GM12878 (cell line): Measurements from ENCODE around the gene SCGN. TPM values are rescaled to one million over a fixed set of nuclear protein-coding genes. Genes with fewer than 3 reads are reported as not detected.

ENCODE experiments used
- ATAC-seq: fragments of 200-7000 bp; cut with Tn5 transposase; 3 replicates; pipeline ENCODE4 v1.9.1; 2020; ENCODE audit warnings: mild to moderate bottlenecking, moderate library complexity
- BruUV-seq: library from RNA; stranded (reverse); fragments of 400-500 nt; replicated peaks from 2 replicates; lab custom pipeline; 2021; lab: Mats Ljungman, UMichigan
- CTCF ChIA-PET: fragments of 300-600 bp; sonication (Branson Sonifier 250); formaldehyde crosslinking; extraction: SDS; loops from one replicate; lab custom pipeline; 2021; ENCODE audit warnings: inconsistent platforms; lab: Yijun Ruan, JAX
- POLR2A ChIA-PET: fragments of 350-600 bp; formaldehyde crosslinking; extraction: SDS; loops from one replicate; lab custom pipeline; 2021; ENCODE audit warnings: inconsistent platforms; lab: Charles Lee
- RAD21 ChIA-PET: fragments of 300-600 bp; sonication (Branson Sonifier 250); formaldehyde crosslinking; loops from one replicate; lab custom pipeline; 2023; ENCODE audit warnings: antibody characterized with exemption; ENCODE audit not compliant: unreplicated experiment; lab: Charles Lee
- SMC1A ChIA-PET: fragments of 300-600 bp; sonication (Branson Sonifier 250); formaldehyde crosslinking; loops from one replicate; lab custom pipeline; 2023; ENCODE audit not compliant: unreplicated experiment, uncharacterized antibody; lab: Charles Lee
- DNase-seq: peaks from one replicate; pipeline ENCODE4 v3.0.0-alpha.2; 2011; ENCODE audit warnings: low read depth, low spot score
- FAIRE-seq: peaks from 3 replicates; lab custom pipeline; 2011; peaks lifted over from hg19 to GRCh38; lab: Jason Lieb, UNC
- H2AFZ ChIP-seq: 2 replicates; pipeline ENCODE4 v1.6.0; 2011; ENCODE audit warnings: low read depth, low read length, control low read depth; ENCODE audit not compliant: control insufficient read depth
- H3K27ac ChIP-seq: 2 replicates; pipeline ENCODE4 v1.5.1; 2011; ENCODE audit warnings: control low read depth; ENCODE audit not compliant: control insufficient read depth, insufficient read depth
- H3K27me3 ChIP-seq, 2 experiments: replicated peaks in 1 of 2; 2 replicates each; pipeline versions ENCODE4 v1.6.0 to v1.6.1; 2011; ENCODE audit warnings: low read length in 1 of 2; ENCODE audit not compliant: control insufficient read depth in 2 of 2, insufficient read depth in 2 of 2
- H3K36me3 ChIP-seq, 2 experiments: 2 replicates each; pipeline ENCODE4 v1.5.1; 2011; ENCODE audit warnings: low read length in 1 of 2; ENCODE audit not compliant: control insufficient read depth in 2 of 2, insufficient read depth in 2 of 2
- H3K4me1 ChIP-seq: 2 replicates; pipeline ENCODE4 v1.6.1; 2011; ENCODE audit warnings: mild to moderate bottlenecking, low read length, moderate library complexity, mixed read lengths; ENCODE audit not compliant: control insufficient read depth, insufficient read depth
- H3K4me2 ChIP-seq: 2 replicates; pipeline ENCODE4 v1.6.0; 2011; ENCODE audit warnings: control low read depth; ENCODE audit not compliant: control insufficient read depth, insufficient read depth
- H3K4me3 ChIP-seq: fragments of 200-600 bp; sonication (generic); 2 replicates; pipeline ENCODE4 v1.5.1; 2016
- H3K79me2 ChIP-seq: 2 replicates; pipeline ENCODE4 v1.6.0; 2011; ENCODE audit warnings: low read length; ENCODE audit not compliant: control insufficient read depth, insufficient read depth
- H3K9ac ChIP-seq: 2 replicates; pipeline ENCODE4 v1.8.0; 2011; ENCODE audit warnings: low read length, control low read depth, mixed read lengths; ENCODE audit not compliant: control insufficient read depth, insufficient read depth
- H3K9me3 ChIP-seq: replicated peaks from 3 replicates; pipeline ENCODE4 v1.5.1; 2011; ENCODE audit warnings: mild to moderate bottlenecking, low read length; ENCODE audit not compliant: control insufficient read depth, insufficient read depth
- H4K20me1 ChIP-seq: 2 replicates; pipeline ENCODE4 v1.6.0; 2011; ENCODE audit not compliant: control insufficient read depth, insufficient read depth
- HDAC2 ChIP-seq: fragments of 200-600 bp; sonication (generic); IDR thresholded peaks from 2 replicates; pipeline ENCODE4 v1.6.1; 2017
- IKZF2 ChIP-seq, 2 experiments: fragments of 450-650 bp; IDR thresholded peaks; 2 replicates each; pipeline ENCODE4 v1.6.1; 2017; ENCODE audit warnings: mild to moderate bottlenecking in 2 of 2, moderate library complexity in 2 of 2
- MEF2A ChIP-seq: IDR thresholded peaks from 2 replicates; pipeline ENCODE4 v1.6.1; 2011; ENCODE audit warnings: low read depth, mild to moderate bottlenecking, low read length, moderate library complexity; ENCODE audit not compliant: insufficient read depth
- NRF1 ChIP-seq: conservative IDR thresholded peaks from 2 replicates; pipeline ENCODE4 v1.6.1; 2011; ENCODE audit warnings: mild to moderate bottlenecking, low read depth, low read length, improper control_type of control experiment
- PAX8 ChIP-seq: fragments of 450-650 bp; IDR thresholded peaks from 2 replicates; pipeline ENCODE4 v1.6.1; 2017; ENCODE audit warnings: mild to moderate bottlenecking, moderate library complexity
- RBBP5 ChIP-seq: fragments of 200-600 bp; sonication (generic); conservative IDR thresholded peaks from 2 replicates; pipeline ENCODE4 v1.6.1; 2016
- SMAD5 ChIP-seq: IDR thresholded peaks from 2 replicates; pipeline ENCODE4 v1.6.1; 2016; ENCODE audit warnings: antibody characterized with exemption, low read depth
- SP1 ChIP-seq: IDR thresholded peaks from one replicate; pipeline ENCODE4 v1.6.1; 2011; ENCODE audit warnings: low read depth, low read length
- WGBS: methylation state at CpG from one replicate; pipeline ENCODE4 v1.1.6; 2016; ENCODE audit warnings: low lambda C conversion rate; ENCODE audit not compliant: insufficient replicate concordance, insufficient coverage; ENCODE audit errors: missing lambda C conversion rate; 5-methylcytosine and 5-hydroxymethylcytosine counted together
- in situ Hi-C: fragments of 300-500 bp; cut with MboI; formaldehyde crosslinking; loops from 9 replicates; pipeline ENCODE4 v1.14.3; 2018; ENCODE audit warnings: mixed read lengths
- intact Hi-C: fragments of 100-400 bp; cut with micrococcal nuclease; formaldehyde crosslinking; loops from one replicate; pipeline ENCODE4 v1.14.2; 2022; ENCODE audit not compliant: unreplicated experiment
- polyA plus RNA-seq, 11 experiments: library from polyadenylated mRNA; depleted of rRNA in 4 of 11; unstranded in 6 of 11; stranded (reverse) in 5 of 11; fragments of >200 nt; fragmentation: Nextera tagmentation in 4 of 11; fragmentation: Illumina TruSeq in 1 of 11; extraction: Ambion mirVana in 4 of 11; extraction: Trizol in 1 of 11; gene quantifications; 1 replicate in 1 of 11; 2 replicates in 10 of 11; pipeline versions ENCODE4 v1.2.1 to v1.2.3, GENCODE V29; 2011 to 2016; ENCODE audit warnings: inconsistent platforms in 2 of 11, missing spikeins in 2 of 11, low read depth in 1 of 11
- total RNA-seq, 4 experiments: library from RNA; depleted of rRNA in 3 of 4; stranded (reverse); fragments of >200 nt in 3 of 4; fragmentation: Illumina TruSeq in 1 of 4; extraction: Trizol in 1 of 4; gene quantifications; 2 replicates each; pipeline versions ENCODE4 v1.2.1 to v1.2.3, GENCODE V29; 2013 to 2021
- TF ChIP-seq, protein P1 (sequence below): IDR thresholded peaks from 2 replicates; pipeline ENCODE4 v1.6.1; 2011; ENCODE audit warnings: low read depth, low read length, improper control_type of control experiment, borderline replicate concordance
- TF ChIP-seq, protein P2 (sequence below): fragments of 450-650 bp; formaldehyde crosslinking; IDR thresholded peaks from 2 replicates; pipeline ENCODE4 v1.4.0; 2020; ENCODE audit warnings: mild to moderate bottlenecking, moderate library complexity
- TF ChIP-seq, protein P3 (sequence below): fragments of 450-650 bp; IDR thresholded peaks from 2 replicates; pipeline ENCODE4 v1.6.1; 2016; ENCODE audit warnings: mild to moderate bottlenecking
- TF ChIP-seq, protein P4 (sequence below): fragments of 450-650 bp; IDR thresholded peaks from 2 replicates; pipeline ENCODE4 v1.6.1; 2016; ENCODE audit warnings: mild to moderate bottlenecking

SCGN gene
- total and polyA plus RNA-seq, 10 of the 15 experiments (the other 5 are each of a cell fraction or from before 2014, with no cell fraction given), result not detected

DNA sequence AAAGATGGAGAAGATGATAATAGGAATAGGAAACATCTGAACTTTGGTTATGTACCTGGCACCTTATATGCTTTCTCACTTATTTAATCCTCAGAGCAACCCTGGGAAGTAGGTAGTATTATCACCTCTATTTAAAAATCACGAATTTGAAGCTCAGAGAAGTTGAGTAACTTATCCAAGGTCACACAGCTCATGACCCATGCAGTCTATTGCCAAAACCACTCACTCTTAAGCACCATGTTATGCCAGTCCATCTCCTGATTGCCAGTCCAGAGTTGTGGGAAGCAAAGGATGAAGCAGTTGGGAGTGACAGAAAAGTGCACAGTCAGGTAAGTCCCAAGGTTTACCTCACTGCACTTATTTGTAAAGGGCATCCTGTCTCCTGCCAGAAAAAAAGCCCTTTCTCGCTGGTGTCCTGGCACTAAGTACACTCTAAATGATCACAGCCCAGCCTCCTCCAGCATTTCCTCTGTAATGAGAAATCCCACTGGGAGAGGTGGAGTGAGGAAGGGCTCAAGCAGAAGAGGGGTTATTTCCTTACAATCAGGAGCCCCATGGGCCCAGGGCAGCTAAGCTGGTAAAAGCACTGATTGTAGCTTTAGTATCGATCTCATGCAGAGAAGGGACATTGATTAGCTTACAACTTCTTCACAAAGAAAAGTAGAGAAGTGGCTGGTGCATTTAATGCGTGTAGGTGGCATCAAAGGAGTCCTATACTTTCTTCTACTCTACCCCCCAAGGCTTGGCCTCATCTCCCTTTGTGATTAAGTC is 21.3 kb upstream of the SCGN start (continued):
- TF ChIP-seq, protein P1, sequence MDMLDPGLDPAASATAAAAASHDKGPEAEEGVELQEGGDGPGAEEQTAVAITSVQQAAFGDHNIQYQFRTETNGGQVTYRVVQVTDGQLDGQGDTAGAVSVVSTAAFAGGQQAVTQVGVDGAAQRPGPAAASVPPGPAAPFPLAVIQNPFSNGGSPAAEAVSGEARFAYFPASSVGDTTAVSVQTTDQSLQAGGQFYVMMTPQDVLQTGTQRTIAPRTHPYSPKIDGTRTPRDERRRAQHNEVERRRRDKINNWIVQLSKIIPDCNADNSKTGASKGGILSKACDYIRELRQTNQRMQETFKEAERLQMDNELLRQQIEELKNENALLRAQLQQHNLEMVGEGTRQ, result no peak
- no peak for TF ChIP-seq IKZF2 (IDR thresholded peaks at IDR 0.05)
- TF ChIP-seq, all 136 proteins: peak for 0

DNA sequence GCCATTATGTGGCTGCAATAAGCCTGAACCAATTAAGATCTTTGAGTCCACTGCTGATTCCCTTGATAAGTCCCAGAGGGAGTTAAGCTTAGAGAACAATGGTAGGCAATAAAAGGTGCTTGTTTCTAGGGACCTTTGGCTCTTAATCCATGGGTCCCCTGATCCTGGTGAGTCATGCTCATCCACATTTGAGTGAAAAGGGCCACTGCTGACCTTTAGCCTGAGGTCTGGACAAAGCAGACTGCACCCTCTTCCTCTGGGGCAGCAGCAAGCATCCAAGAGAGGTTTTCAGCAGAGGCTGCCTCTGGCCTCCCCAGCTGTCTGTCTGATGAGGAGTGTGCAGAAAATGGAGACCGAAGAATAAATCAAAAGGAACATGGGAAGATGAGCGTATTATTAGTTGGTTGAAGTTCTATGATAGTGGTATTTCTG is 16.1 kb upstream of the SCGN start:
- FAIRE-seq (no peak), DNase-seq (no peak), ATAC-seq (no peak)
- Histone ChIP-seq H2AFZ (no peak overlapping the region), H4K20me1 (no peaks in the 10 kb centered on the region), H3K4me1 (no peaks in the 10 kb centered on the region), H3K4me2 (no peak overlapping the region), H3K9ac (no peak overlapping the region), H3K79me2 (no peaks in the 10 kb centered on the region), H3K4me3 (no peak overlapping the region), H3K27ac (no peak overlapping the region), H3K27me3 (peaks cover 0 to 4% of the 10 kb centered on the region in 2 experiments; a peak in 2 of 4 replicates), H3K36me3 (no peaks in the 10 kb centered on the region), H3K9me3 (no peaks in the 10 kb centered on the region)
- in situ Hi-C loops, result no loop called here
- CTCF ChIA-PET, result no interaction called here
- no TSS peak for BruUV-seq
- 2% methylated on average over 2 of the region's 2 CpGs for whole genome bisulfite sequencing
- intact Hi-C loops, result no loop called here
- POLR2A ChIA-PET, result no interaction called here
- SMC1A ChIA-PET, result interaction anchor here (1.5 kb wide), 1 partner anchor 28 kb away, joined by 4 read pairs; no protein-coding TSS in a partner anchor
- RAD21 ChIA-PET, result no interaction called here
- TF ChIP-seq SP1, result no peak
- no peak for TF ChIP-seq SMAD5
- no peak for TF ChIP-seq PAX8
- TF ChIP-seq, protein P2, sequence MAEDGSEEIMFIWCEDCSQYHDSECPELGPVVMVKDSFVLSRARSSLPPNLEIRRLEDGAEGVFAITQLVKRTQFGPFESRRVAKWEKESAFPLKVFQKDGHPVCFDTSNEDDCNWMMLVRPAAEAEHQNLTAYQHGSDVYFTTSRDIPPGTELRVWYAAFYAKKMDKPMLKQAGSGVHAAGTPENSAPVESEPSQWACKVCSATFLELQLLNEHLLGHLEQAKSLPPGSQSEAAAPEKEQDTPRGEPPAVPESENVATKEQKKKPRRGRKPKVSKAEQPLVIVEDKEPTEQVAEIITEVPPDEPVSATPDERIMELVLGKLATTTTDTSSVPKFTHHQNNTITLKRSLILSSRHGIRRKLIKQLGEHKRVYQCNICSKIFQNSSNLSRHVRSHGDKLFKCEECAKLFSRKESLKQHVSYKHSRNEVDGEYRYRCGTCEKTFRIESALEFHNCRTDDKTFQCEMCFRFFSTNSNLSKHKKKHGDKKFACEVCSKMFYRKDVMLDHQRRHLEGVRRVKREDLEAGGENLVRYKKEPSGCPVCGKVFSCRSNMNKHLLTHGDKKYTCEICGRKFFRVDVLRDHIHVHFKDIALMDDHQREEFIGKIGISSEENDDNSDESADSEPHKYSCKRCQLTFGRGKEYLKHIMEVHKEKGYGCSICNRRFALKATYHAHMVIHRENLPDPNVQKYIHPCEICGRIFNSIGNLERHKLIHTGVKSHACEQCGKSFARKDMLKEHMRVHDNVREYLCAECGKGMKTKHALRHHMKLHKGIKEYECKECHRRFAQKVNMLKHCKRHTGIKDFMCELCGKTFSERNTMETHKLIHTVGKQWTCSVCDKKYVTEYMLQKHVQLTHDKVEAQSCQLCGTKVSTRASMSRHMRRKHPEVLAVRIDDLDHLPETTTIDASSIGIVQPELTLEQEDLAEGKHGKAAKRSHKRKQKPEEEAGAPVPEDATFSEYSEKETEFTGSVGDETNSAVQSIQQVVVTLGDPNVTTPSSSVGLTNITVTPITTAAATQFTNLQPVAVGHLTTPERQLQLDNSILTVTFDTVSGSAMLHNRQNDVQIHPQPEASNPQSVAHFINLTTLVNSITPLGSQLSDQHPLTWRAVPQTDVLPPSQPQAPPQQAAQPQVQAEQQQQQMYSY (CRISPR knock-in tag), result no peak
- TF ChIP-seq NRF1, result no peak
- TF ChIP-seq, protein P3, sequence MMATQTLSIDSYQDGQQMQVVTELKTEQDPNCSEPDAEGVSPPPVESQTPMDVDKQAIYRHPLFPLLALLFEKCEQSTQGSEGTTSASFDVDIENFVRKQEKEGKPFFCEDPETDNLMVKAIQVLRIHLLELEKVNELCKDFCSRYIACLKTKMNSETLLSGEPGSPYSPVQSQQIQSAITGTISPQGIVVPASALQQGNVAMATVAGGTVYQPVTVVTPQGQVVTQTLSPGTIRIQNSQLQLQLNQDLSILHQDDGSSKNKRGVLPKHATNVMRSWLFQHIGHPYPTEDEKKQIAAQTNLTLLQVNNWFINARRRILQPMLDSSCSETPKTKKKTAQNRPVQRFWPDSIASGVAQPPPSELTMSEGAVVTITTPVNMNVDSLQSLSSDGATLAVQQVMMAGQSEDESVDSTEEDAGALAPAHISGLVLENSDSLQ, result no peak
- TF ChIP-seq, protein P4, sequence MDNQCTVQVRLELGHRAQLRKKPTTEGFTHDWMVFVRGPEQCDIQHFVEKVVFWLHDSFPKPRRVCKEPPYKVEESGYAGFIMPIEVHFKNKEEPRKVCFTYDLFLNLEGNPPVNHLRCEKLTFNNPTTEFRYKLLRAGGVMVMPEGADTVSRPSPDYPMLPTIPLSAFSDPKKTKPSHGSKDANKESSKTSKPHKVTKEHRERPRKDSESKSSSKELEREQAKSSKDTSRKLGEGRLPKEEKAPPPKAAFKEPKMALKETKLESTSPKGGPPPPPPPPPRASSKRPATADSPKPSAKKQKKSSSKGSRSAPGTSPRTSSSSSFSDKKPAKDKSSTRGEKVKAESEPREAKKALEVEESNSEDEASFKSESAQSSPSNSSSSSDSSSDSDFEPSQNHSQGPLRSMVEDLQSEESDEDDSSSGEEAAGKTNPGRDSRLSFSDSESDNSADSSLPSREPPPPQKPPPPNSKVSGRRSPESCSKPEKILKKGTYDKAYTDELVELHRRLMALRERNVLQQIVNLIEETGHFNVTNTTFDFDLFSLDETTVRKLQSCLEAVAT, result no peak
- TF ChIP-seq RBBP5, result no peak
- no peak for TF ChIP-seq HDAC2
- TF ChIP-seq MEF2A, result no peak
